WTC11 (cell line): ENCODE results near the gene ALOX15B. TPM values are rescaled to one million over a fixed set of nuclear protein-coding genes. Genes with fewer than 3 reads are reported as not detected.

Source experiments
- ATAC-seq: fragments of 200-7000 bp; cut with Tn5 transposase; 2 replicates; pipeline ENCODE4 v1.10.0; 2021; ENCODE audit warnings: mild to moderate bottlenecking, moderate library complexity
- CTCF ChIA-PET: fragments of 300-600 bp; sonication (Branson Sonifier 250); formaldehyde crosslinking; loops from one replicate; lab custom pipeline; 2021; ENCODE audit warnings: antibody characterized with exemption; lab: Charles Lee
- POLR2A ChIA-PET: fragments of 350-600 bp; sonication (Branson Sonifier 250); formaldehyde crosslinking; loops from one replicate; lab custom pipeline; 2021; ENCODE audit warnings: antibody characterized with exemption; lab: Charles Lee
- DNase-seq: peaks from one replicate; pipeline ENCODE4 v3.0.0; 2021; ENCODE audit warnings: low spot score
- H3K27ac Mint-ChIP-seq: 2 replicates; pipeline ENCODE4 v1.8.0; 2021; ENCODE audit warnings: mixed read lengths
- H3K27me3 Mint-ChIP-seq: 2 replicates; pipeline ENCODE4 v1.8.0; 2021; ENCODE audit warnings: low read depth, mild to moderate bottlenecking, moderate library complexity, mixed read lengths
- H3K36me3 Mint-ChIP-seq: 2 replicates; pipeline ENCODE4 v1.8.0; 2021; ENCODE audit warnings: mixed read lengths
- H3K4me1 Mint-ChIP-seq: 2 replicates; pipeline ENCODE4 v1.8.0; 2022; ENCODE audit warnings: mixed read lengths
- H3K4me3 Mint-ChIP-seq: 2 replicates; pipeline ENCODE4 v1.8.0; 2021; ENCODE audit warnings: mild to moderate bottlenecking, moderate library complexity, mixed read lengths
- H3K9me3 Mint-ChIP-seq: 2 replicates; pipeline ENCODE4 v1.8.0; 2021; ENCODE audit warnings: mixed read lengths
- FOXP1 ChIP-seq: sonication (generic); formaldehyde crosslinking; IDR thresholded peaks from 2 replicates; pipeline ENCODE4 v1.8.0; 2022; ENCODE audit warnings: missing genetic modification reagents, mild to moderate bottlenecking, moderate library complexity, borderline replicate concordance
- GRHL2 ChIP-seq: fragments of 250-450 bp; sonication (Bioruptor Pico); IDR thresholded peaks from 2 replicates; pipeline ENCODE4 v1.8.0; 2022; ENCODE audit warnings: mild to moderate bottlenecking, moderate library complexity; ENCODE audit not compliant: insufficient replicate concordance, severe bottlenecking
- GTF2I ChIP-seq: fragments of 250-450 bp; sonication (Bioruptor Pico); conservative IDR thresholded peaks from 2 replicates; pipeline ENCODE4 v1.4.0; 2021; ENCODE audit warnings: mild to moderate bottlenecking
- HMGXB4 ChIP-seq: sonication (generic); formaldehyde crosslinking; IDR thresholded peaks from 2 replicates; pipeline ENCODE4 v1.8.1; 2023; ENCODE audit warnings: mild to moderate bottlenecking, moderate library complexity, missing genetic modification reagents
- JAZF1 ChIP-seq: fragments of 250-450 bp; sonication (Bioruptor Pico); IDR thresholded peaks from 2 replicates; pipeline ENCODE4 v1.9.0; 2021; ENCODE audit warnings: moderate library complexity, mild to moderate bottlenecking, inconsistent platforms
- KAT7 ChIP-seq: sonication (generic); formaldehyde crosslinking; IDR thresholded peaks from 2 replicates; pipeline ENCODE4 v1.8.1; 2023; ENCODE audit warnings: missing genetic modification reagents, mild to moderate bottlenecking, borderline replicate concordance
- MXD4 ChIP-seq: fragments of 250-450 bp; sonication (Bioruptor Pico); IDR thresholded peaks from 2 replicates; pipeline ENCODE4 v1.8.0; 2021; ENCODE audit warnings: mild to moderate bottlenecking, moderate library complexity, borderline replicate concordance
- NFYB ChIP-seq: sonication (generic); formaldehyde crosslinking; conservative IDR thresholded peaks from 2 replicates; pipeline ENCODE4 v1.8.0; 2022; ENCODE audit warnings: low read depth, missing genetic modification reagents
- RORB ChIP-seq: fragments of 250-450 bp; sonication (Bioruptor Pico); IDR thresholded peaks from 2 replicates; pipeline ENCODE4 v1.9.0; 2021; ENCODE audit warnings: mild to moderate bottlenecking
- SMAD4 ChIP-seq: sonication (generic); formaldehyde crosslinking; IDR thresholded peaks from 2 replicates; pipeline ENCODE4 v1.8.0; 2022; ENCODE audit warnings: mild to moderate bottlenecking, missing genetic modification reagents
- SOX15 ChIP-seq: fragments of 250-450 bp; sonication (Bioruptor Pico); IDR thresholded peaks from 2 replicates; pipeline ENCODE4 v1.9.0; 2021; ENCODE audit warnings: mild to moderate bottlenecking
- TP53 ChIP-seq: sonication (generic); formaldehyde crosslinking; IDR thresholded peaks from 2 replicates; pipeline ENCODE4 v1.8.1; 2023; ENCODE audit warnings: mild to moderate bottlenecking, missing genetic modification reagents
- USF1 ChIP-seq: sonication (generic); formaldehyde crosslinking; IDR thresholded peaks from 2 replicates; pipeline ENCODE4 v1.8.0; 2022; ENCODE audit warnings: mild to moderate bottlenecking, missing genetic modification reagents
- ZBTB21 ChIP-seq: sonication (generic); formaldehyde crosslinking; IDR thresholded peaks from 2 replicates; pipeline ENCODE4 v1.8.1; 2023; ENCODE audit warnings: mild to moderate bottlenecking, missing genetic modification reagents, borderline replicate concordance
- ZNF281 ChIP-seq: sonication (generic); formaldehyde crosslinking; IDR thresholded peaks from 2 replicates; pipeline ENCODE4 v1.8.0; 2023; ENCODE audit warnings: mild to moderate bottlenecking, missing genetic modification reagents
- ZNF512 ChIP-seq: sonication (generic); formaldehyde crosslinking; IDR thresholded peaks from 2 replicates; pipeline ENCODE4 v1.8.1; 2022; ENCODE audit warnings: missing genetic modification reagents, borderline replicate concordance
- total RNA-seq: library from RNA; stranded (reverse); gene quantifications from 3 replicates; pipeline ENCODE4 v1.2.3, GENCODE V29; 2021
- TF ChIP-seq, protein P1 (sequence below): sonication (generic); formaldehyde crosslinking; IDR thresholded peaks from 2 replicates; pipeline ENCODE4 v1.8.0; 2022; ENCODE audit warnings: mild to moderate bottlenecking, missing genetic modification reagents
- TF ChIP-seq, protein P2 (sequence below): sonication (generic); formaldehyde crosslinking; IDR thresholded peaks from 2 replicates; pipeline ENCODE4 v1.8.1; 2023; ENCODE audit warnings: mild to moderate bottlenecking, missing genetic modification reagents, moderate library complexity
- TF ChIP-seq, protein P3 (sequence below): sonication (generic); formaldehyde crosslinking; IDR thresholded peaks from 2 replicates; pipeline ENCODE4 v1.8.1; 2022; ENCODE audit warnings: low read depth, mild to moderate bottlenecking, moderate library complexity, missing genetic modification reagents, borderline replicate concordance
- TF ChIP-seq, protein P4 (sequence below): sonication (generic); formaldehyde crosslinking; IDR thresholded peaks from 2 replicates; pipeline ENCODE4 v1.8.1; 2022; ENCODE audit warnings: low read depth, missing genetic modification reagents, borderline replicate concordance

The ALOX15B gene
- total RNA-seq, 1 experiment from 2014 or later, result 0.22 TPM

DNA sequence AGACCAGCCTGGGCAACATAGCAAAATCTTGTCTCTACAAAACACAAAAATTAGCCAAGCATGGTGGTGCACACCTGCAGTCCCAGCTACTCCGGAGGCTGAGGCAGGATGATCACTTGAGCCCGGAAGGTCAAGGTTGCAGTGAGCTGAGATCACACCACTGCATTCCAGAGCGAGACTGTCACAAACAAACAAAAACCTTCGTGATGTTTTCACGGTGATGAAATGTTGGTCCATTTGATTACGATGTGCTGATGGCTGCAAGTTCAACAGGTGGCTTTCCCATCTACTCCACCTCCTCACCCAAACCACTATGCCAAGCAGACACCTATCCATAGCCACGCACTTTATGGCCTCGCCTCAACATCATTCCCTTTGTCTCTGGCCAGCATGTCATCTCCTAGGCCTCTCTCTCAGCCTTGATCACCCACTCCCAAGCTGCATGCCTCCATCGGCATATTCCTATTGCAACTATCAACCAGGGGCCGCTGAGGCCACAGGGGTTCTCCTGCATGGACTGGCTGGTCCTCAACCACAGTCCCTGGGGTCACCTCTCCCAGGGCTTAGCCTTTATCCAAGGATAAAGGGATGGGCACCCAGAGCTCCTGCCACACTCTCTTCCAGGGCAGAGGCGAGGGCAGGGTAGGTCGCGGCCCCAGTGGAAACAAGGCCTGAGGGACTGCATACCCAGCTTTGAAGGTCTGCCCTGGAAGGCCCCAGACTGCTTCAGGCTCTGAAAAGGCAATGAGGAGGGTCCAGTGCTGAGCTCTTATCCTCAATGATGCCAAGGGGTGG is 17.1 kb upstream of the ALOX15B start:
- H3K27ac Mint-ChIP-seq, result no peak overlapping the region
- no peak for ATAC-seq
- no peak for DNase-seq
- H3K4me1 Mint-ChIP-seq, result peaks cover 7% of the 10 kb centered on the region
- CTCF ChIA-PET, result interaction anchor here (0.7 to 8.3 kb wide), 8 partner anchors 18 to 221 kb away, joined by 3 to 154 read pairs (median 4); partner anchors contain the start of gene ALOX15B
- no peak overlapping the region for H3K4me3 Mint-ChIP-seq
- H3K36me3 Mint-ChIP-seq, result no peaks in the 10 kb centered on the region
- H3K9me3 Mint-ChIP-seq, result no peaks in the 10 kb centered on the region
- TF ChIP-seq SMAD4 (CRISPR knock-in tag), result no peak
- TF ChIP-seq, protein P1, sequence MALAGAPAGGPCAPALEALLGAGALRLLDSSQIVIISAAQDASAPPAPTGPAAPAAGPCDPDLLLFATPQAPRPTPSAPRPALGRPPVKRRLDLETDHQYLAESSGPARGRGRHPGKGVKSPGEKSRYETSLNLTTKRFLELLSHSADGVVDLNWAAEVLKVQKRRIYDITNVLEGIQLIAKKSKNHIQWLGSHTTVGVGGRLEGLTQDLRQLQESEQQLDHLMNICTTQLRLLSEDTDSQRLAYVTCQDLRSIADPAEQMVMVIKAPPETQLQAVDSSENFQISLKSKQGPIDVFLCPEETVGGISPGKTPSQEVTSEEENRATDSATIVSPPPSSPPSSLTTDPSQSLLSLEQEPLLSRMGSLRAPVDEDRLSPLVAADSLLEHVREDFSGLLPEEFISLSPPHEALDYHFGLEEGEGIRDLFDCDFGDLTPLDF (CRISPR knock-in tag), result no peak
- TF ChIP-seq SOX15 (CRISPR knock-in tag), result no peak
- no peak for TF ChIP-seq RORB (CRISPR knock-in tag)
- POLR2A ChIA-PET, result no interaction called here
- H3K27me3 Mint-ChIP-seq, result no peaks in the 10 kb centered on the region; the same call in none of the 2 replicates

DNA sequence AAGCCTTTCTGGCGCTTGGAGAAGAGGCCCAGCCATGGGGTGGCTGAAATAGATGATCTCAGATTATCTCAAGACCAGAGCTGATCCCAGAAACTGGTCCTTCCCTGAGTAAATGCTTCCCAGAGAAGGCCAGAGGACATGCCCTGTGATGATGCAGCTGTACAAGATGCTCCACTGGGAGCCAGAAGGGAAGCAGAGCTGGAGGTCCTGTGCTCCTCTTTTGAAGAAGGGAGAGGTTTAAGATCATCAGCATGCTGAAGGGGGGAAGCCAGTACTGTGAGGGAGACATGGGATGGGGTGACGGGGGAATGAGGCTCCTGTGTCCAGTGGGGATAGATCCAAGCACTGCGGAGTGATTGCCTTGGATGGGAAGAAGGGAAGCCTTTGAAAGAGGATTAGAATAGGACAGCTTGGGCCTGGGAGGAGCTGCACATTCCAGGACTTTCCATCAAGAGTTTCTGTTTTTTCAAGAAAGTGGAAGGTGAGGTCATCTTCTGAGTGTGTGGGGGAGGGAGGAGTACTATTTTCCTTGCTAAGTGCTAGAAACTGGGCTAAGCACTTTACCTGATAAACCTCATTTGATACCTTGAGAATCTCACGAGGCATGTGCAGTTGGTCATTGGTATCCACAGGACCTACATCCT is 16.4 kb upstream of the ALOX15B start:
- POLR2A ChIA-PET, result no interaction called here
- H3K27ac Mint-ChIP-seq, result no peak overlapping the region
- H3K27me3 Mint-ChIP-seq, result peaks cover 3% of the 10 kb centered on the region
- ATAC-seq (no peak), DNase-seq (no peak)
- H3K9me3 Mint-ChIP-seq, result no peaks in the 10 kb centered on the region
- H3K4me1 Mint-ChIP-seq, result peaks cover 5% of the 10 kb centered on the region
- H3K4me3 Mint-ChIP-seq, result no peak overlapping the region
- no peaks in the 10 kb centered on the region for H3K36me3 Mint-ChIP-seq
- CTCF ChIA-PET, result interaction anchor here (1.0 to 8.3 kb wide), 5 partner anchors 18 to 105 kb away, joined by 3 to 154 read pairs (median 4); partner anchors contain the start of gene ALOX15B
- TF ChIP-seq TP53 (CRISPR knock-in tag) (no peak), GTF2I (CRISPR knock-in tag) (no peak), ZBTB21 (CRISPR knock-in tag) (no peak), JAZF1 (CRISPR knock-in tag) (no peak), FOXP1 (CRISPR knock-in tag) (no peak), ZNF512 (CRISPR knock-in tag) (no peak), USF1 (CRISPR knock-in tag) (no peak), NFYB (CRISPR knock-in tag) (no peak), MXD4 (no peak), ZNF281 (no peak), GRHL2 (CRISPR knock-in tag) (no peak), KAT7 (CRISPR knock-in tag) (no peak), HMGXB4 (CRISPR knock-in tag) (no peak)
- TF ChIP-seq, protein P2, sequence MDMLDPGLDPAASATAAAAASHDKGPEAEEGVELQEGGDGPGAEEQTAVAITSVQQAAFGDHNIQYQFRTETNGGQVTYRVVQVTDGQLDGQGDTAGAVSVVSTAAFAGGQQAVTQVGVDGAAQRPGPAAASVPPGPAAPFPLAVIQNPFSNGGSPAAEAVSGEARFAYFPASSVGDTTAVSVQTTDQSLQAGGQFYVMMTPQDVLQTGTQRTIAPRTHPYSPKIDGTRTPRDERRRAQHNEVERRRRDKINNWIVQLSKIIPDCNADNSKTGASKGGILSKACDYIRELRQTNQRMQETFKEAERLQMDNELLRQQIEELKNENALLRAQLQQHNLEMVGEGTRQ (CRISPR knock-in tag), result no peak
- TF ChIP-seq, protein P3, sequence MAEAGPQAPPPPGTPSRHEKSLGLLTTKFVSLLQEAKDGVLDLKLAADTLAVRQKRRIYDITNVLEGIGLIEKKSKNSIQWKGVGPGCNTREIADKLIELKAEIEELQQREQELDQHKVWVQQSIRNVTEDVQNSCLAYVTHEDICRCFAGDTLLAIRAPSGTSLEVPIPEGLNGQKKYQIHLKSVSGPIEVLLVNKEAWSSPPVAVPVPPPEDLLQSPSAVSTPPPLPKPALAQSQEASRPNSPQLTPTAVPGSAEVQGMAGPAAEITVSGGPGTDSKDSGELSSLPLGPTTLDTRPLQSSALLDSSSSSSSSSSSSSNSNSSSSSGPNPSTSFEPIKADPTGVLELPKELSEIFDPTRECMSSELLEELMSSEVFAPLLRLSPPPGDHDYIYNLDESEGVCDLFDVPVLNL (CRISPR knock-in tag), result no peak
- TF ChIP-seq, protein P4, sequence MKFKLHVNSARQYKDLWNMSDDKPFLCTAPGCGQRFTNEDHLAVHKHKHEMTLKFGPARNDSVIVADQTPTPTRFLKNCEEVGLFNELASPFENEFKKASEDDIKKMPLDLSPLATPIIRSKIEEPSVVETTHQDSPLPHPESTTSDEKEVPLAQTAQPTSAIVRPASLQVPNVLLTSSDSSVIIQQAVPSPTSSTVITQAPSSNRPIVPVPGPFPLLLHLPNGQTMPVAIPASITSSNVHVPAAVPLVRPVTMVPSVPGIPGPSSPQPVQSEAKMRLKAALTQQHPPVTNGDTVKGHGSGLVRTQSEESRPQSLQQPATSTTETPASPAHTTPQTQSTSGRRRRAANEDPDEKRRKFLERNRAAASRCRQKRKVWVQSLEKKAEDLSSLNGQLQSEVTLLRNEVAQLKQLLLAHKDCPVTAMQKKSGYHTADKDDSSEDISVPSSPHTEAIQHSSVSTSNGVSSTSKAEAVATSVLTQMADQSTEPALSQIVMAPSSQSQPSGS, result no peak
